DOHH2 (cell line): ENCODE results near the gene LMBRD2.

ENCODE experiments used
- H3F3A ChIP-seq: fragments of 200-600 bp; sonication (generic), shearing (Covaris generic); 2 replicates; pipeline ENCODE4 v1.6.0; 2016; ENCODE audit warnings: antibody characterized with exemption, mild to moderate bottlenecking; ENCODE audit not compliant: control insufficient read depth, insufficient read depth
- H3K27ac ChIP-seq: fragments of 200-600 bp; sonication (generic); 2 replicates; pipeline ENCODE4 v1.5.1; 2014; ENCODE audit warnings: low read depth, mild to moderate bottlenecking, low read length, moderate library complexity
- H3K27me3 ChIP-seq: fragments of 200-600 bp; sonication (generic); 2 replicates; pipeline ENCODE4 v1.6.1; 2014; ENCODE audit warnings: mild to moderate bottlenecking, low read length, mixed read lengths; ENCODE audit not compliant: control insufficient read depth
- H3K36me3 ChIP-seq: fragments of 200-600 bp; sonication (generic); 2 replicates; pipeline ENCODE4 v1.6.1; 2014; ENCODE audit warnings: mild to moderate bottlenecking, low read length, moderate library complexity, mixed read lengths; ENCODE audit not compliant: control insufficient read depth
- H3K4me1 ChIP-seq: fragments of 200-600 bp; sonication (generic); 2 replicates; pipeline ENCODE4 v1.6.1; 2014; ENCODE audit warnings: mild to moderate bottlenecking, low read length, mixed read lengths; ENCODE audit not compliant: control insufficient read depth
- H3K4me2 ChIP-seq: fragments of 200-600 bp; sonication (generic); 2 replicates; pipeline ENCODE4 v1.6.0; 2014; ENCODE audit warnings: mild to moderate bottlenecking, low read length, moderate library complexity
- H3K4me3 ChIP-seq: fragments of 200-600 bp; sonication (generic); 2 replicates; pipeline ENCODE4 v1.5.1; 2014; ENCODE audit warnings: mild to moderate bottlenecking, low read length, mixed read lengths
- H3K79me2 ChIP-seq: fragments of 200-600 bp; sonication (generic); 2 replicates; pipeline ENCODE4 v1.6.1; 2014; ENCODE audit warnings: mild to moderate bottlenecking, low read length, mixed read lengths; ENCODE audit not compliant: control insufficient read depth
- H3K9me2 ChIP-seq: fragments of 200-600 bp; sonication (generic); replicated peaks from 2 replicates; pipeline ENCODE4 v1.6.1; 2014; ENCODE audit warnings: mild to moderate bottlenecking, low read length, mixed read lengths; ENCODE audit not compliant: control insufficient read depth
- H3K9me3 ChIP-seq: fragments of 200-600 bp; sonication (generic); 2 replicates; pipeline ENCODE4 v1.6.1; 2014; ENCODE audit warnings: antibody characterized with exemption, low read length, mixed read lengths; ENCODE audit not compliant: control insufficient read depth, insufficient read depth
- H4K20me1 ChIP-seq: fragments of 200-600 bp; sonication (generic); 2 replicates; pipeline ENCODE4 v1.6.0; 2014; ENCODE audit warnings: low read depth, mild to moderate bottlenecking, antibody characterized with exemption, low read length, moderate library complexity; ENCODE audit not compliant: control insufficient read depth, insufficient read depth
- EZH2phosphoT487 ChIP-seq: fragments of 200-600 bp; sonication (generic); IDR thresholded peaks from 2 replicates; pipeline ENCODE4 v1.6.1; 2017; ENCODE audit warnings: borderline replicate concordance, mild to moderate bottlenecking, antibody characterized with exemption, low read length, moderate library complexity, mixed read lengths
- TF ChIP-seq, protein P1 (sequence below): fragments of 200-600 bp; sonication (generic); IDR thresholded peaks from one replicate; pipeline ENCODE4 v1.5.1; 2014; ENCODE audit warnings: antibody characterized with exemption, mild to moderate bottlenecking, low read depth, low read length; ENCODE audit not compliant: poor library complexity, severe bottlenecking

LMBRD2 gene

GRCh38 chr5:36150676-36151433 lies 832 bp downstream of the LMBRD2 start:
- peak overlapping the region; percentile 82 for H3K4me2 ChIP-seq
- peaks cover 97% of the 10 kb centered on the region for H3K79me2 ChIP-seq

DNA sequence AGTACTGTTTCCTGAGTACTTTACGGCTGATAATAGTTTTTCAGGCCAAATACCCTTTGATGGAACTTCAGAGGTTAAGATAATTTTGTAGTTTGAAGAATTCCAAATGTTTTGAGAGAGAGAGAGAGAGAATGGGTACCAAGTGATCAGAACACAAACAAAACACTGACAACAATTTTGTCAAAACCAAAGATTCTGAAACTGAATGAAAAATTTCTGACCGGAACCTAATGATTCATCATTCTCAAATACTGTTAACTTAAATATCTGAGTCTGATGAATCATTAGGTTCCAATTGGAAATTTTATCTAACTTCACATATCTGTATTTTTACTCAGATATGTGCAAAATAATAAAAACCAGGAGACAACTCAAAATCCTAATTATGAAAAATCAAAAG lies 4.0 kb downstream of the LMBRD2 start:
- Histone ChIP-seq H3K9me2 (no peaks in the 10 kb centered on the region), H3F3A (no peaks in the 10 kb centered on the region), H3K27me3 (no peaks in the 10 kb centered on the region), H3K4me2 (no peak overlapping the region), H3K4me1 (peaks cover 8% of the 10 kb centered on the region), H3K27ac (no peak overlapping the region), H4K20me1 (no peaks in the 10 kb centered on the region), H3K79me2 (peaks cover 77% of the 10 kb centered on the region), H3K9me3 (no peaks in the 10 kb centered on the region), H3K4me3 (no peak overlapping the region), H3K36me3 (peaks cover 13% of the 10 kb centered on the region)
- TF ChIP-seq EZH2phosphoT487: no peak
- TF ChIP-seq, protein P1, sequence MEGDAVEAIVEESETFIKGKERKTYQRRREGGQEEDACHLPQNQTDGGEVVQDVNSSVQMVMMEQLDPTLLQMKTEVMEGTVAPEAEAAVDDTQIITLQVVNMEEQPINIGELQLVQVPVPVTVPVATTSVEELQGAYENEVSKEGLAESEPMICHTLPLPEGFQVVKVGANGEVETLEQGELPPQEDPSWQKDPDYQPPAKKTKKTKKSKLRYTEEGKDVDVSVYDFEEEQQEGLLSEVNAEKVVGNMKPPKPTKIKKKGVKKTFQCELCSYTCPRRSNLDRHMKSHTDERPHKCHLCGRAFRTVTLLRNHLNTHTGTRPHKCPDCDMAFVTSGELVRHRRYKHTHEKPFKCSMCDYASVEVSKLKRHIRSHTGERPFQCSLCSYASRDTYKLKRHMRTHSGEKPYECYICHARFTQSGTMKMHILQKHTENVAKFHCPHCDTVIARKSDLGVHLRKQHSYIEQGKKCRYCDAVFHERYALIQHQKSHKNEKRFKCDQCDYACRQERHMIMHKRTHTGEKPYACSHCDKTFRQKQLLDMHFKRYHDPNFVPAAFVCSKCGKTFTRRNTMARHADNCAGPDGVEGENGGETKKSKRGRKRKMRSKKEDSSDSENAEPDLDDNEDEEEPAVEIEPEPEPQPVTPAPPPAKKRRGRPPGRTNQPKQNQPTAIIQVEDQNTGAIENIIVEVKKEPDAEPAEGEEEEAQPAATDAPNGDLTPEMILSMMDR: no peak

More at GRCh38 chr5:36150676-36151433, 832 bp downstream of the LMBRD2 start:
- H3K9me2 ChIP-seq: no peaks in the 10 kb centered on the region
- peak overlapping the region; percentile 41 for H3K27ac ChIP-seq
- H3K27me3 ChIP-seq: no peaks in the 10 kb centered on the region
- H3K4me3 ChIP-seq: peak overlapping the region; percentile 98
- H3K9me3 ChIP-seq: no peaks in the 10 kb centered on the region
- no peak for TF ChIP-seq EZH2phosphoT487
- TF ChIP-seq, protein P1: no peak
- H3K36me3 ChIP-seq: peaks cover 37% of the 10 kb centered on the region
- no peaks in the 10 kb centered on the region for H4K20me1 ChIP-seq
- peaks cover 27% of the 10 kb centered on the region for H3K4me1 ChIP-seq
- no peaks in the 10 kb centered on the region for H3F3A ChIP-seq

- Histone ChIP-seq H4K20me1 (no peaks in the 10 kb centered on the region), H3K4me2 (no peak overlapping the region), H3K79me2 (peaks cover 66% of the 10 kb centered on the region), H3K27ac (no peak overlapping the region), H3K4me1 (peaks cover 8% of the 10 kb centered on the region), H3K9me2 (no peaks in the 10 kb centered on the region), H3K36me3 (peaks cover 18% of the 10 kb centered on the region), H3K4me3 (no peak overlapping the region), H3F3A (no peaks in the 10 kb centered on the region), H3K9me3 (no peaks in the 10 kb centered on the region), H3K27me3 (no peaks in the 10 kb centered on the region)
- TF ChIP-seq, protein P1: no peak
- TF ChIP-seq EZH2phosphoT487: no peak
These were observed 5.3 kb downstream of the LMBRD2 start for GRCh38 chr5:36146390-36146789.
